Endothelial cell of umbilical vein (primary cell): ENCODE measurements around the gene TBC1D14. TPM values are rescaled to one million over a fixed set of nuclear protein-coding genes. Genes with fewer than 3 reads are reported as not detected.
A peak's percentile ranks its signal among the peaks of the same experiment; 100 is the strongest.

Source experiments
- BruUV-seq: library from RNA; stranded (reverse); fragments of 400-500 nt; replicated peaks from 2 replicates; lab custom pipeline; 2021; lab: Mats Ljungman, UMichigan
- CTCF ChIA-PET: fragments of 300-600, 350-600 bp; sonication (Branson Sonifier 250); formaldehyde crosslinking; loops from one replicate; lab custom pipeline; 2021; ENCODE audit warnings: antibody characterized with exemption, inconsistent platforms; lab: Charles Lee
- POLR2A ChIA-PET: fragments of 300-600, 350-600 bp; sonication (Branson Sonifier 250); formaldehyde crosslinking; loops from one replicate; lab custom pipeline; 2021; ENCODE audit warnings: antibody characterized with exemption, inconsistent platforms; lab: Charles Lee
- DNase-seq: peaks from one replicate; pipeline ENCODE4 v3.0.0-alpha.2; 2011; ENCODE audit warnings: low read depth, low spot score
- FAIRE-seq: peaks from 2 replicates; lab custom pipeline; 2011; peaks lifted over from hg19 to GRCh38; lab: Jason Lieb, UNC
- H2AFZ ChIP-seq: 2 replicates; pipeline ENCODE4 v1.6.0; 2012; ENCODE audit warnings: low read depth, low read length, control low read depth, inconsistent platforms
- H3K27ac ChIP-seq: 2 replicates; pipeline ENCODE4 v1.5.1; 2011; ENCODE audit warnings: low read depth, mild to moderate bottlenecking, control low read depth, low read length, moderate library complexity; ENCODE audit not compliant: insufficient read depth
- H3K27me3 ChIP-seq, 2 experiments: 2 replicates each; pipeline versions ENCODE4 v1.6.0 to v1.6.1; 2011; ENCODE audit warnings: low read length in 2 of 2, mixed read lengths in 1 of 2; ENCODE audit not compliant: control insufficient read depth in 2 of 2, insufficient read depth in 2 of 2
- H3K36me3 ChIP-seq, 2 experiments: 2 replicates in 1 of 2; 3 replicates in 1 of 2; pipeline ENCODE4 v1.5.1; 2011; ENCODE audit warnings: low read length in 2 of 2, mild to moderate bottlenecking in 1 of 2, moderate library complexity in 1 of 2; ENCODE audit not compliant: control insufficient read depth in 2 of 2, insufficient read depth in 2 of 2; ENCODE audit errors: extremely low read depth in 1 of 2
- H3K4me1 ChIP-seq: 3 replicates; pipeline ENCODE4 v1.5.1; 2011; ENCODE audit warnings: mild to moderate bottlenecking, low read length; ENCODE audit not compliant: control insufficient read depth, insufficient read depth; ENCODE audit errors: extremely low read depth
- H3K4me2 ChIP-seq: 2 replicates; pipeline ENCODE4 v1.6.1; 2011; ENCODE audit warnings: low read length, control low read depth, mixed read lengths; ENCODE audit not compliant: insufficient read depth
- H3K4me3 ChIP-seq, 3 experiments: fragments of 200-600 bp in 1 of 3; sonication (generic), shearing (Covaris generic) in 1 of 3; replicated peaks in 1 of 3; 2 replicates each; pipeline ENCODE4 v1.5.1; 2011 to 2016; ENCODE audit warnings: control low read depth in 3 of 3, low read length in 3 of 3, mild to moderate bottlenecking in 2 of 3, inconsistent platforms in 1 of 3, low read depth in 1 of 3, moderate library complexity in 1 of 3; ENCODE audit not compliant: insufficient read depth in 1 of 3
- H3K79me2 ChIP-seq: 2 replicates; pipeline ENCODE4 v1.6.0; 2012; ENCODE audit warnings: low read length, inconsistent platforms; ENCODE audit not compliant: control insufficient read depth, insufficient read depth
- H3K9ac ChIP-seq: replicated peaks from 2 replicates; pipeline ENCODE3; 2011; ENCODE audit warnings: low read length, control low read depth; ENCODE audit not compliant: insufficient read depth; ENCODE audit errors: extremely low read depth
- H3K9me1 ChIP-seq: replicated peaks from 3 replicates; pipeline ENCODE4 v1.6.0; 2011; ENCODE audit warnings: mild to moderate bottlenecking, low read length; ENCODE audit not compliant: control insufficient read depth, insufficient read depth; ENCODE audit errors: extremely low read depth
- H3K9me3 ChIP-seq: replicated peaks from 2 replicates; pipeline ENCODE4 v1.5.1; 2012; ENCODE audit warnings: low read length, inconsistent platforms; ENCODE audit not compliant: control insufficient read depth, insufficient read depth
- H4K20me1 ChIP-seq: replicated peaks from 2 replicates; pipeline ENCODE3; 2011; ENCODE audit warnings: mild to moderate bottlenecking, low read length; ENCODE audit not compliant: control insufficient read depth, insufficient read depth; ENCODE audit errors: extremely low read depth
- EZH2 ChIP-seq: IDR thresholded peaks from 2 replicates; pipeline ENCODE4 v1.6.1; 2012; ENCODE audit warnings: borderline replicate concordance, low read depth, mild to moderate bottlenecking, moderate library complexity, low read length, inconsistent platforms; ENCODE audit not compliant: severe bottlenecking
- FOS ChIP-seq: IDR thresholded peaks from 2 replicates; pipeline ENCODE4 v1.6.1; 2011; ENCODE audit warnings: mild to moderate bottlenecking, low read length, moderate library complexity, borderline replicate concordance; ENCODE audit not compliant: insufficient read depth
- GATA2 ChIP-seq: IDR thresholded peaks from 2 replicates; pipeline ENCODE4 v1.7.0; 2011; ENCODE audit warnings: low read depth, mild to moderate bottlenecking, moderate library complexity, mixed read lengths, low read length; ENCODE audit not compliant: insufficient read length, insufficient read depth
- JUN ChIP-seq: IDR thresholded peaks from 2 replicates; pipeline ENCODE4 v1.6.1; 2011; ENCODE audit warnings: borderline replicate concordance, low read depth; ENCODE audit not compliant: insufficient read length, insufficient read depth
- MYC ChIP-seq: IDR thresholded peaks from one replicate; pipeline ENCODE4 v1.6.1; 2011; ENCODE audit warnings: mild to moderate bottlenecking, low read depth, low read length
- POLR2A ChIP-seq: IDR thresholded peaks from 2 replicates; pipeline ENCODE4 v1.6.1; 2012; ENCODE audit warnings: low read depth, mild to moderate bottlenecking, control low read depth, low read length
- POLR2AphosphoS5 ChIP-seq: IDR thresholded peaks from 2 replicates; pipeline ENCODE4 v1.6.1; 2012; ENCODE audit warnings: low read depth, mild to moderate bottlenecking, control low read depth, low read length, moderate library complexity; ENCODE audit not compliant: insufficient read depth
- dilution Hi-C: fragments of 300-500 bp; cut with MboI; formaldehyde crosslinking; loops from one replicate; pipeline ENCODE4 v1.15.0; 2019; ENCODE audit warnings: low sequenced_read_pairs; ENCODE audit not compliant: extremely low pct_ligation_motif_present
- intact Hi-C: fragments of 100-400 bp; cut with micrococcal nuclease; formaldehyde crosslinking; loops from one replicate; pipeline ENCODE4 v1.10.0; 2022
- polyA plus RNA-seq, 4 experiments: library from polyadenylated mRNA; depleted of rRNA in 3 of 4; stranded (reverse) in 3 of 4; unstranded in 1 of 4; fragments of >200 nt; gene quantifications; 2 replicates each; pipeline versions ENCODE4 v1.2.1 to v1.2.3, GENCODE V29; 2011 to 2012; ENCODE audit warnings: missing spikeins in 1 of 4
- total RNA-seq: library from RNA; stranded (reverse); gene quantifications from 2 replicates; pipeline ENCODE4 v1.2.3, GENCODE V29; 2021
- TF ChIP-seq, protein P1 (sequence below): IDR thresholded peaks from 2 replicates; pipeline ENCODE4 v1.6.1; 2011; ENCODE audit not compliant: insufficient read depth, insufficient read length
- TF ChIP-seq, protein P2 (sequence below), 2 donors: IDR thresholded peaks; 1 replicate in 1 of 2; 2 replicates in 1 of 2; pipeline ENCODE4 v1.5.1; 2011; ENCODE audit warnings: low read length in 2 of 2, mild to moderate bottlenecking in 2 of 2, moderate library complexity in 2 of 2, control low read depth in 1 of 2, inconsistent platforms in 1 of 2, low read depth in 1 of 2; ENCODE audit not compliant: insufficient read depth in 1 of 2; ENCODE audit errors: extremely low read depth in 1 of 2

The TBC1D14 gene
- total and polyA plus RNA-seq, 2 donors (not counting 3 experiments of a cell fraction or from before 2014, with no cell fraction given): 23.7 to 24.8 TPM

DNA sequence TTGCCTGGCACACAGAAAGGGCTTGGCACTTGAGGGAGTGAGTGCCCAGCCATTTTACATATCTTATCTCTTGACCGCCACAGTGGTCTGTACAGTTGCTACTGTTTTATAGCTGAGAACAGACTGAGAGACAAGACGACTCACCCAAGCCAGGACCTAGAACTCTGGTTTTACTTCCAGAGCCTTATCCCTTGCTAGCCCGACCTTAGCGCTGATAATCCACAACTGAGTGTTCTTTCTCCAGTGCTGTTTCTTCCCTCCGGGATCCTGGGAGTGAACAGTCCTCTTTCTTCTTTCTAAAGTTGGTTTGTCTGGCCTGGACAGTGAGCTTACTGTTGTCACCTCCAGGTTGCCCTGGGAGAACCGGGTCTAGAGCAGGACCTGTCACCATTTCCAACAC lies 81.0 kb downstream of the TBC1D14 start:
- Histone ChIP-seq H2AFZ (no peak overlapping the region), H3K9me3 (no peaks in the 10 kb centered on the region), H3K27ac (no peak overlapping the region), H3K4me1 (peaks cover 33% of the 10 kb centered on the region), H3K27me3 (no peaks in the 10 kb centered on the region), H3K9ac (no peak overlapping the region), H3K4me2 (no peak overlapping the region), H3K79me2 (peaks cover 27% of the 10 kb centered on the region), H3K4me3 (no peak overlapping the region), H3K36me3 (peaks cover 0 to 5% of the 10 kb centered on the region in 2 experiments), H4K20me1 (no peaks in the 10 kb centered on the region), H3K9me1 (no peaks in the 10 kb centered on the region)
- no TSS peak for BruUV-seq
- ChIA-PET POLR2A (no interaction called here), CTCF (interaction anchor here (0.8 to 1.8 kb wide), 3 partner anchors 15 to 82 kb away, joined by 3 to 9 read pairs (median 4); no protein-coding TSS in a partner anchor)
- no peak for FAIRE-seq
- TF ChIP-seq, protein P1, sequence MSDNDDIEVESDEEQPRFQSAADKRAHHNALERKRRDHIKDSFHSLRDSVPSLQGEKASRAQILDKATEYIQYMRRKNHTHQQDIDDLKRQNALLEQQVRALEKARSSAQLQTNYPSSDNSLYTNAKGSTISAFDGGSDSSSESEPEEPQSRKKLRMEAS: no peak
- TF ChIP-seq POLR2A (no peak), FOS (no peak), GATA2 (no peak), POLR2AphosphoS5 (no peak)
- intact Hi-C loops: no loop called here
- no peak for DNase-seq
- dilution Hi-C loops: no loop called here

DNA sequence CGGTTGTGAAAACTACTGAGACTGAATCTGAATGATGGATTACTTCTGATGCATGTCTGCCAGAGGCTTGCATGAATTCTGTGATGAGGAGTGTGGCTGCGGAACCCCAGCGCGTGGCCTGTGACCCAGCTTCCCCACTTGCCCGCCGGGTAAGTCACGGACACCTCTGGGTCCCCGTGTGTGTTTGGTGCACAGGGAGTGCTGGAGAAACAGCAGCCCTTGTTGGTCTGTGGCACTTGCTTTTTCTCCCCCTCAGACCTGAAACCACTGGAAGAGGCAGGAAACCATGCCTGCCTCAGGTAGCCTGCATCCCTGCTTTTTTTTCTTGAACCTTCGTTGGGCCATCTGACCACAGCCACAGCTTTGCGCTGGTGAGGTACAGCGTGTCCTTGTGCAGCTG lies 81.6 kb downstream of the TBC1D14 start:
- intact Hi-C loops (no loop called here), dilution Hi-C loops (no loop called here)
- H3K9me3 ChIP-seq: no peaks in the 10 kb centered on the region
- H3K4me3 ChIP-seq: no peak overlapping the region
- no peak for DNase-seq
- CTCF ChIA-PET: interaction anchor here (0.8 to 1.9 kb wide), 9 partner anchors 14 to 83 kb away, joined by 3 to 15 read pairs (median 5); partner anchors contain the start of gene GRPEL1
- peaks cover 27% of the 10 kb centered on the region for H3K79me2 ChIP-seq
- H3K9me1 ChIP-seq: no peaks in the 10 kb centered on the region
- H3K4me2 ChIP-seq: peak overlapping the region; percentile 31
- H3K9ac ChIP-seq: no peak overlapping the region
- peaks cover 27% of the 10 kb centered on the region for H3K4me1 ChIP-seq
- H3K36me3 ChIP-seq: peaks cover under 1 to 7% of the 10 kb centered on the region in 2 experiments
- H3K27ac ChIP-seq: no peak overlapping the region
- H2AFZ ChIP-seq: no peak overlapping the region
- POLR2A ChIA-PET: no interaction called here
- TF ChIP-seq MYC: no peak
- TF ChIP-seq GATA2: no peak
- TF ChIP-seq JUN: no peak
- no peak for TF ChIP-seq POLR2AphosphoS5
- no peak for TF ChIP-seq POLR2A
- TF ChIP-seq EZH2: no peak
- TF ChIP-seq, protein P2, sequence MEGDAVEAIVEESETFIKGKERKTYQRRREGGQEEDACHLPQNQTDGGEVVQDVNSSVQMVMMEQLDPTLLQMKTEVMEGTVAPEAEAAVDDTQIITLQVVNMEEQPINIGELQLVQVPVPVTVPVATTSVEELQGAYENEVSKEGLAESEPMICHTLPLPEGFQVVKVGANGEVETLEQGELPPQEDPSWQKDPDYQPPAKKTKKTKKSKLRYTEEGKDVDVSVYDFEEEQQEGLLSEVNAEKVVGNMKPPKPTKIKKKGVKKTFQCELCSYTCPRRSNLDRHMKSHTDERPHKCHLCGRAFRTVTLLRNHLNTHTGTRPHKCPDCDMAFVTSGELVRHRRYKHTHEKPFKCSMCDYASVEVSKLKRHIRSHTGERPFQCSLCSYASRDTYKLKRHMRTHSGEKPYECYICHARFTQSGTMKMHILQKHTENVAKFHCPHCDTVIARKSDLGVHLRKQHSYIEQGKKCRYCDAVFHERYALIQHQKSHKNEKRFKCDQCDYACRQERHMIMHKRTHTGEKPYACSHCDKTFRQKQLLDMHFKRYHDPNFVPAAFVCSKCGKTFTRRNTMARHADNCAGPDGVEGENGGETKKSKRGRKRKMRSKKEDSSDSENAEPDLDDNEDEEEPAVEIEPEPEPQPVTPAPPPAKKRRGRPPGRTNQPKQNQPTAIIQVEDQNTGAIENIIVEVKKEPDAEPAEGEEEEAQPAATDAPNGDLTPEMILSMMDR (IDR thresholded peaks at IDR 0.05; ENCODE audit: extremely low read depth in 1 of 2, insufficient read depth in 1 of 2, low read depth in 1 of 2, low read length in 2 of 2): no peak
- TF ChIP-seq FOS: no peak
- TF ChIP-seq, protein P1: no peak
- no TSS peak for BruUV-seq
- peaks cover 2% of the 10 kb centered on the region for H4K20me1 ChIP-seq
- FAIRE-seq: no peak
- H3K27me3 ChIP-seq: no peaks in the 10 kb centered on the region
